ENCODE measurements around the gene RFX4.
A peak's percentile ranks its signal among the peaks of the same experiment; 100 is the strongest.

Gene RFX4

GRCh38 chr12:106679574-106679973, 96.8 kb downstream of the RFX4 start:
- Histone ChIP-seq H3K4me3 (ENCODE audit: control insufficient read depth in 1 of 7, extremely low read depth in 1 of 7, insufficient read depth in 4 of 7, low read depth in 2 of 7, low read length in 6 of 7) (no peak overlapping the region), H3K36me3 (ENCODE audit: control insufficient read depth in 4 of 4, insufficient read depth in 4 of 4, low read length in 3 of 4) (no peaks in the 10 kb centered on the region), H3K9me3 (ENCODE audit: control extremely low read depth in 1 of 5, control insufficient read depth in 4 of 5, insufficient read depth in 2 of 5, low read depth in 1 of 5, low read length in 4 of 5) (no peaks in the 10 kb centered on the region), H3K4me1 (ENCODE audit: control extremely low read depth in 1 of 4, control insufficient read depth in 4 of 4, insufficient read depth in 4 of 4, low read length in 3 of 4) (no peaks in the 10 kb centered on the region), H3K27ac (ENCODE audit: insufficient read depth in 1 of 2, low read depth in 1 of 2, low read length in 2 of 2, poor library complexity in 1 of 2, severe bottlenecking in 2 of 2) (no peak overlapping the region), H3K27me3 (replicated peaks in 2 of 5; ENCODE audit: control insufficient read depth in 4 of 5, insufficient read depth in 5 of 5, low read length in 4 of 5) (peaks cover 0 to 51% (median 23%) of the 10 kb centered on the region in 5 experiments)
- DNase-seq, result no peak
- WGBS (ENCODE audit: insufficient coverage), result 78% methylated on average over 1 of the region's 1 CpG
- CTCF ChIA-PET, result no interaction called here
- POLR2A ChIA-PET, result no interaction called here

GRCh38 chr12:106680280-106680679, 97.5 kb downstream of the RFX4 start:
- no peaks in the 10 kb centered on the region for H3K4me1 ChIP-seq (ENCODE audit: control extremely low read depth in 1 of 4, control insufficient read depth in 4 of 4, insufficient read depth in 4 of 4, low read length in 3 of 4)
- no peaks in the 10 kb centered on the region for H3K36me3 ChIP-seq (ENCODE audit: control insufficient read depth in 4 of 4, insufficient read depth in 4 of 4, low read length in 3 of 4)
- ChIA-PET POLR2A (no interaction called here), CTCF (no interaction called here)
- H3K27me3 ChIP-seq (replicated peaks in 2 of 5; ENCODE audit: control insufficient read depth in 4 of 5, insufficient read depth in 5 of 5, low read length in 4 of 5), result peaks cover 0 to 52% (median 24%) of the 10 kb centered on the region in 5 experiments
- no peak overlapping the region for H3K27ac ChIP-seq (ENCODE audit: insufficient read depth in 1 of 2, low read depth in 1 of 2, low read length in 2 of 2, poor library complexity in 1 of 2, severe bottlenecking in 2 of 2)
- H3K9me3 ChIP-seq (ENCODE audit: control extremely low read depth in 1 of 5, control insufficient read depth in 4 of 5, insufficient read depth in 2 of 5, low read depth in 1 of 5, low read length in 4 of 5), result no peaks in the 10 kb centered on the region
- H3K4me3 ChIP-seq (ENCODE audit: control insufficient read depth in 1 of 7, extremely low read depth in 1 of 7, insufficient read depth in 4 of 7, low read depth in 2 of 7, low read length in 6 of 7), result no peak overlapping the region
- no peak for DNase-seq

- H3K9me3 ChIP-seq (ENCODE audit: control extremely low read depth in 1 of 5, control insufficient read depth in 4 of 5, insufficient read depth in 2 of 5, low read depth in 1 of 5, low read length in 4 of 5), result no peaks in the 10 kb centered on the region
- H3K27me3 ChIP-seq (replicated peaks in 2 of 5; ENCODE audit: control insufficient read depth in 4 of 5, insufficient read depth in 5 of 5, low read length in 4 of 5), result peaks cover 0 to 47% (median 24%) of the 10 kb centered on the region in 5 experiments
- H3K27ac ChIP-seq (ENCODE audit: insufficient read depth in 1 of 2, low read depth in 1 of 2, low read length in 2 of 2, poor library complexity in 1 of 2, severe bottlenecking in 2 of 2), result no peak overlapping the region
- no peak for DNase-seq
- no peak overlapping the region for H3K4me3 ChIP-seq (ENCODE audit: control insufficient read depth in 1 of 7, extremely low read depth in 1 of 7, insufficient read depth in 4 of 7, low read depth in 2 of 7, low read length in 6 of 7)
- POLR2A ChIA-PET, result no interaction called here
- no peaks in the 10 kb centered on the region for H3K4me1 ChIP-seq (ENCODE audit: control extremely low read depth in 1 of 4, control insufficient read depth in 4 of 4, insufficient read depth in 4 of 4, low read length in 3 of 4)
- CTCF ChIA-PET, result no interaction called here
- WGBS (ENCODE audit: insufficient coverage), result 76% methylated on average over 3 of the region's 3 CpGs
- no peaks in the 10 kb centered on the region for H3K36me3 ChIP-seq (ENCODE audit: control insufficient read depth in 4 of 4, insufficient read depth in 4 of 4, low read length in 3 of 4)
Observed at GRCh38 chr12:106681210-106681609, 98.4 kb downstream of the RFX4 start.

GRCh38 chr12:106682594-106683234, 99.9 kb downstream of the RFX4 start:
- no peaks in the 10 kb centered on the region for H3K4me1 ChIP-seq (ENCODE audit: control extremely low read depth in 1 of 4, control insufficient read depth in 4 of 4, insufficient read depth in 4 of 4, low read length in 3 of 4)
- DNase-seq, result peak; percentile 2 to 34 (median 27)
- CTCF ChIA-PET, result interaction anchor here (0.7 kb wide), 1 partner anchor 24 kb away, joined by 3 read pairs; no protein-coding TSS in a partner anchor
- peaks cover 0 to 46% (median 18%) of the 10 kb centered on the region in 5 experiments for H3K27me3 ChIP-seq (replicated peaks in 2 of 5; ENCODE audit: control insufficient read depth in 4 of 5, insufficient read depth in 5 of 5, low read length in 4 of 5)
- no peak overlapping the region for H3K4me3 ChIP-seq (ENCODE audit: control insufficient read depth in 1 of 7, extremely low read depth in 1 of 7, insufficient read depth in 4 of 7, low read depth in 2 of 7, low read length in 6 of 7)
- no peaks in the 10 kb centered on the region for H3K9me3 ChIP-seq (ENCODE audit: control extremely low read depth in 1 of 5, control insufficient read depth in 4 of 5, insufficient read depth in 2 of 5, low read depth in 1 of 5, low read length in 4 of 5)
- H3K36me3 ChIP-seq (ENCODE audit: control insufficient read depth in 4 of 4, insufficient read depth in 4 of 4, low read length in 3 of 4), result no peaks in the 10 kb centered on the region
- no peak overlapping the region for H3K27ac ChIP-seq (ENCODE audit: insufficient read depth in 1 of 2, low read depth in 1 of 2, low read length in 2 of 2, poor library complexity in 1 of 2, severe bottlenecking in 2 of 2)
- WGBS (ENCODE audit: insufficient coverage), result 50% methylated on average over 3 of the region's 4 CpGs
- POLR2A ChIA-PET, result interaction anchor here (0.6 kb wide), 1 partner anchor 981 kb away, joined by 6 read pairs; no protein-coding TSS in a partner anchor

DNA sequence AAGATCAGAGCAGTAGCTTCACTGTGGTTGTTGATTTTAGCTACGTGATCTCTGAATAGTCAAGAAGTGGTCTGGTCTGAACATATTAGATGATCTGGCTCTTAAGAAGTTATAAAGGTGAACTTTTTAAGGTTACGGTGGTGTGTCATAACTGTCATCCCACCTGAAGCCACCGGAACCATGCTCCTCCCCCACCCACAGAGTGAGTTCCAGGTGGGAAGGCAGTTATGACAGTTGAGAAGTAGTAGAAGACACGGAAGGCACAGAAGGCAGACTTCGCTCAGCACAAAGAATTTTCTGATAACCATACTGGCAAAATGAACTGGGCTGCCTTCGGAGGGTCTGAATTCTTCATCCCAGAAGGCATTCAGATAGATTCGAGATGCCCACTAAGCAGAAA, 101.7 kb downstream of the RFX4 start:
- WGBS (ENCODE audit: insufficient coverage), result 100% methylated on average over 5 of the region's 7 CpGs
- H3K36me3 ChIP-seq (ENCODE audit: control insufficient read depth in 4 of 4, insufficient read depth in 4 of 4, low read length in 3 of 4), result no peaks in the 10 kb centered on the region
- peaks cover 0 to 37% (median 21%) of the 10 kb centered on the region in 5 experiments for H3K27me3 ChIP-seq (replicated peaks in 2 of 5; ENCODE audit: control insufficient read depth in 4 of 5, insufficient read depth in 5 of 5, low read length in 4 of 5)
- H3K9me3 ChIP-seq (ENCODE audit: control extremely low read depth in 1 of 5, control insufficient read depth in 4 of 5, insufficient read depth in 2 of 5, low read depth in 1 of 5, low read length in 4 of 5), result no peaks in the 10 kb centered on the region
- DNase-seq, result no peak
- ChIA-PET CTCF (no interaction called here), POLR2A (no interaction called here)
- no peak overlapping the region for H3K4me3 ChIP-seq (ENCODE audit: control insufficient read depth in 1 of 7, extremely low read depth in 1 of 7, insufficient read depth in 4 of 7, low read depth in 2 of 7, low read length in 6 of 7)
- H3K4me1 ChIP-seq (ENCODE audit: control extremely low read depth in 1 of 4, control insufficient read depth in 4 of 4, insufficient read depth in 4 of 4, low read length in 3 of 4), result no peaks in the 10 kb centered on the region
- H3K27ac ChIP-seq (ENCODE audit: insufficient read depth in 1 of 2, low read depth in 1 of 2, low read length in 2 of 2, poor library complexity in 1 of 2, severe bottlenecking in 2 of 2), result no peak overlapping the region

DNA sequence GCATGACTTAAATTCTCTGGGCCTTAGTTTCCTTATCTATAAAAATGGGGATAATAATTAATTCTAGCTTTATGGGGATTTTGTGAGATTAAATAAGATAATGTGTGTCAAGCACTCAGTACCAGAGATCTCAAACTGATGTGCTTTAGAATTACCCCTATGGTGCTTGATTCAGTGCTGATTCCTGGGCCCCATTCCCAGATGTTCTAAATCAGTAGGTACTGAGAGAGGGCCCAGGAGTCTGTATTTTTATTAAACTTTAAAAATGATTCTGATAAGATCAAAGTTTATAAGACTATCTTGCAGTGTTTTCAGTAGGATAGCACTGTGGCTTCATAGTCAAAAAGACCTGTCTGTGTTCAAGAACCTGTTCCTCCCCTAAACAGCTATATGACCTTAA, 102.6 kb downstream of the RFX4 start:
- no peaks in the 10 kb centered on the region for H3K9me3 ChIP-seq (ENCODE audit: control extremely low read depth in 1 of 5, control insufficient read depth in 4 of 5, insufficient read depth in 2 of 5, low read depth in 1 of 5, low read length in 4 of 5)
- H3K4me1 ChIP-seq (ENCODE audit: control extremely low read depth in 1 of 4, control insufficient read depth in 4 of 4, insufficient read depth in 4 of 4, low read length in 3 of 4), result no peaks in the 10 kb centered on the region
- DNase-seq, result no peak
- no peaks in the 10 kb centered on the region for H3K36me3 ChIP-seq (ENCODE audit: control insufficient read depth in 4 of 4, insufficient read depth in 4 of 4, low read length in 3 of 4)
- no peak overlapping the region for H3K4me3 ChIP-seq (ENCODE audit: control insufficient read depth in 1 of 7, extremely low read depth in 1 of 7, insufficient read depth in 4 of 7, low read depth in 2 of 7, low read length in 6 of 7)
- peaks cover 0 to 31% (median 18%) of the 10 kb centered on the region in 5 experiments for H3K27me3 ChIP-seq (replicated peaks in 2 of 5; ENCODE audit: control insufficient read depth in 4 of 5, insufficient read depth in 5 of 5, low read length in 4 of 5)
- no peak overlapping the region for H3K27ac ChIP-seq (ENCODE audit: insufficient read depth in 1 of 2, low read depth in 1 of 2, low read length in 2 of 2, poor library complexity in 1 of 2, severe bottlenecking in 2 of 2)
- ChIA-PET CTCF (no interaction called here), POLR2A (no interaction called here)

- Histone ChIP-seq H3K9me3 (ENCODE audit: control extremely low read depth in 1 of 5, control insufficient read depth in 4 of 5, insufficient read depth in 2 of 5, low read depth in 1 of 5, low read length in 4 of 5) (no peaks in the 10 kb centered on the region), H3K4me1 (ENCODE audit: control extremely low read depth in 1 of 4, control insufficient read depth in 4 of 4, insufficient read depth in 4 of 4, low read length in 3 of 4) (no peaks in the 10 kb centered on the region), H3K27ac (ENCODE audit: insufficient read depth in 1 of 2, low read depth in 1 of 2, low read length in 2 of 2, poor library complexity in 1 of 2, severe bottlenecking in 2 of 2) (no peak overlapping the region), H3K4me3 (ENCODE audit: control insufficient read depth in 1 of 7, extremely low read depth in 1 of 7, insufficient read depth in 4 of 7, low read depth in 2 of 7, low read length in 6 of 7) (no peak overlapping the region), H3K27me3 (replicated peaks in 2 of 5; ENCODE audit: control insufficient read depth in 4 of 5, insufficient read depth in 5 of 5, low read length in 4 of 5) (peaks cover 0 to 22% (median 3%) of the 10 kb centered on the region in 5 experiments), H3K36me3 (ENCODE audit: control insufficient read depth in 4 of 4, insufficient read depth in 4 of 4, low read length in 3 of 4) (no peaks in the 10 kb centered on the region)
- ChIA-PET CTCF (no interaction called here), POLR2A (no interaction called here)
- no peak for DNase-seq
Observed at GRCh38 chr12:106687672-106688071, 104.9 kb downstream of the RFX4 start.
